Hepatocyte (in vitro differentiated cells): ENCODE results near the gene RNF135. TPM values are rescaled to one million over a fixed set of nuclear protein-coding genes. Genes with fewer than 3 reads are reported as not detected.
"Not testable (repeated sequence)": the region's sequence is repeated elsewhere in the genome, so short reads cannot be mapped to it uniquely, and the experiment has no call there.

ENCODE experiments used
- DNase-seq: peaks from one replicate; pipeline ENCODE4 v3.0.0-alpha.2; 2016; ENCODE audit warnings: low spot score
- H2AFZ ChIP-seq: fragments of 200-600 bp; sonication (generic); 2 replicates; pipeline ENCODE4 v1.6.0; 2016; ENCODE audit warnings: antibody characterized with exemption, mild to moderate bottlenecking
- H3K27ac ChIP-seq: fragments of 200-600 bp; sonication (generic); 2 replicates; pipeline ENCODE4 v1.5.1; 2016; ENCODE audit warnings: mild to moderate bottlenecking
- H3K27me3 ChIP-seq: fragments of 200-600 bp; sonication (generic); 2 replicates; pipeline ENCODE4 v1.6.1; 2016
- H3K36me3 ChIP-seq: fragments of 200-600 bp; sonication (generic); replicated peaks from 2 replicates; pipeline ENCODE4 v1.5.1; 2016; ENCODE audit warnings: low read depth; ENCODE audit not compliant: insufficient read depth
- H3K4me1 ChIP-seq: fragments of 200-600 bp; sonication (generic); 2 replicates; pipeline ENCODE4 v1.5.1; 2016; ENCODE audit warnings: mild to moderate bottlenecking, moderate library complexity; ENCODE audit not compliant: insufficient read depth
- H3K4me2 ChIP-seq: fragments of 200-600 bp; sonication (generic); 2 replicates; pipeline ENCODE4 v1.6.0; 2016
- H3K4me3 ChIP-seq: fragments of 200-600 bp; sonication (generic); 2 replicates; pipeline ENCODE4 v1.5.1; 2016; ENCODE audit warnings: mild to moderate bottlenecking
- H3K79me2 ChIP-seq: fragments of 200-600 bp; sonication (generic); 2 replicates; pipeline ENCODE4 v1.6.0; 2017; ENCODE audit warnings: mild to moderate bottlenecking
- H3K9me2 ChIP-seq: fragments of 200-600 bp; sonication (generic); replicated peaks from 2 replicates; pipeline ENCODE4 v1.6.0; 2017; ENCODE audit warnings: mild to moderate bottlenecking; ENCODE audit not compliant: insufficient read depth
- H3K9me3 ChIP-seq: fragments of 200-600 bp; sonication (generic); 2 replicates; pipeline ENCODE4 v1.5.1; 2016; ENCODE audit warnings: low read depth, mild to moderate bottlenecking
- H4K20me1 ChIP-seq: fragments of 200-600 bp; sonication (generic); 2 replicates; pipeline ENCODE4 v1.6.0; 2016; ENCODE audit warnings: mild to moderate bottlenecking; ENCODE audit not compliant: insufficient read depth, poor library complexity, severe bottlenecking
- EZH2 ChIP-seq: fragments of 200-600 bp; sonication (generic); IDR thresholded peaks from 2 replicates; pipeline ENCODE4 v1.6.1; 2016; ENCODE audit warnings: antibody characterized with exemption, mild to moderate bottlenecking, borderline replicate concordance
- EZH2phosphoT487 ChIP-seq: fragments of 200-600 bp; sonication (generic); IDR thresholded peaks from one replicate; pipeline ENCODE4 v1.6.1; 2018; ENCODE audit warnings: antibody characterized with exemption, mild to moderate bottlenecking, low read depth, moderate library complexity; ENCODE audit not compliant: unreplicated experiment, severe bottlenecking
- WGBS: methylation state at CpG from one replicate; pipeline ENCODE4 v1.1.6; 2016; ENCODE audit warnings: low lambda C conversion rate; ENCODE audit errors: missing lambda C conversion rate; 5-methylcytosine and 5-hydroxymethylcytosine counted together
- polyA plus RNA-seq: library from polyadenylated mRNA; unstranded; fragments of >200 nt; fragmentation: Nextera tagmentation; extraction: Ambion mirVana; gene quantifications from 2 replicates; pipeline ENCODE4 v1.2.1, GENCODE V29; 2016
- total RNA-seq: library from RNA; depleted of rRNA; stranded (reverse); fragments of >200 nt; gene quantifications from 2 replicates; pipeline ENCODE4 v1.2.3, GENCODE V29; 2014
- TF ChIP-seq, protein P1 (sequence below): fragments of 200-600 bp; sonication (generic); IDR thresholded peaks from 2 replicates; pipeline ENCODE4 v1.5.1; 2016; ENCODE audit warnings: antibody characterized with exemption, mild to moderate bottlenecking; ENCODE audit not compliant: poor library complexity

Gene RNF135
- total and polyA plus RNA-seq, 2 experiments from 2014 or later: 8.9 to 16.7 TPM

DNA sequence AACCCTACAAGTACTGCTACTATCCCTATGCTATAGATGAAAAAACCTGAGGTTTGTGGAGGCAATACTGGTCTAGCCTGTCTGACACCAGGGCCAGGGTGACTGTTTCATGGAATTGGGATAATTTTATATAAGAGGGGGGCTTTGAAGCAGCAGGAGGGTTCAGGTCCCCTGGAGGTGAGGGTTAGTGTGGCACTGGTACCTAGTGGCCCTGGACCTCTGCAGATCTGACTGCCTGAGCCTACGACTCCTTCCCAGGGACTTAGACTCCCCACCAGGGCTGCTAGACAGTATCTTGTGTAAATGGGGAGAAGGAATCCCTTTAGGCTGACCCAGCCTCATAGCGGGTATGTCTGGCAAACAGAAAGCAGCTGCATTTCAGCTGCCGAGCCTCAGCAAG lies 42.3 kb upstream of the RNF135 start:
- peaks cover 11% of the 10 kb centered on the region for H3K27me3 ChIP-seq
- TF ChIP-seq EZH2: no peak
- no peak for DNase-seq
- no peaks in the 10 kb centered on the region for H3K79me2 ChIP-seq
- H3K4me2 ChIP-seq: no peak overlapping the region
- WGBS: 71% methylated on average over 3 of the region's 3 CpGs
- H3K4me1 ChIP-seq: no peaks in the 10 kb centered on the region
- no peaks in the 10 kb centered on the region for H3K36me3 ChIP-seq
- no peaks in the 10 kb centered on the region for H3K9me2 ChIP-seq
- no peaks in the 10 kb centered on the region for H3K9me3 ChIP-seq
- H3K27ac ChIP-seq: no peak overlapping the region
- H3K4me3 ChIP-seq: no peak overlapping the region
- H2AFZ ChIP-seq: no peak overlapping the region
- no peaks in the 10 kb centered on the region for H4K20me1 ChIP-seq

DNA sequence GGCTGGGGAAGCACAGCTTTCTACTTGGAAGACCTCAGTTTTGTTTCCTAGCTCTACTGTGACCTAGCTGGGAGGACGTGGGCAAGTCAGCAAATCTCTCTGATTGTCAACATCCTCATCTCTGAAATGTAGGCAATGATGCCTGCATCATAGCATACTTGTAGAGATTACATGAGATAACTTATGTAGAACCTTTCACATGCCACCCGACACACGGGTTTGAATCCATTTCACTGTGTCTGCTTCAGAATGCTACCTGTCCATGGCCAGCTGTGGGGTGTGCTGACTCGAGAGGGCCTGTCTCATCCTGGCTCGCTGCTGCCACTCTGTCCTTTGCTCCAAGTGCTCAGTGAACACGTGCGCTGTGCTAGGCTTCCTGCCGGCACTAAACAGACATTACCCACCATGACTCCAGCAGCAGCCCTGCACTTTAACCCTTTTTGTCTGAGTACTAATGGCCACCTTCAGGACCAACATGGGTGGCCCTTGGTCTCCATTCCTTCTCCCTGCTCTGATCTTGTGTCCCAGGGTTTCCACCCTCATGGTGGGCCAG lies 41.7 kb upstream of the RNF135 start:
- H3K4me3 ChIP-seq: no peak overlapping the region
- no peak overlapping the region for H2AFZ ChIP-seq
- no peak for DNase-seq
- H3K4me2 ChIP-seq: no peak overlapping the region
- no peaks in the 10 kb centered on the region for H3K36me3 ChIP-seq
- H3K4me1 ChIP-seq: no peaks in the 10 kb centered on the region
- H3K9me3 ChIP-seq: no peaks in the 10 kb centered on the region
- no peaks in the 10 kb centered on the region for H3K79me2 ChIP-seq
- TF ChIP-seq EZH2 (no peak), EZH2phosphoT487 (no peak)
- TF ChIP-seq, protein P1, sequence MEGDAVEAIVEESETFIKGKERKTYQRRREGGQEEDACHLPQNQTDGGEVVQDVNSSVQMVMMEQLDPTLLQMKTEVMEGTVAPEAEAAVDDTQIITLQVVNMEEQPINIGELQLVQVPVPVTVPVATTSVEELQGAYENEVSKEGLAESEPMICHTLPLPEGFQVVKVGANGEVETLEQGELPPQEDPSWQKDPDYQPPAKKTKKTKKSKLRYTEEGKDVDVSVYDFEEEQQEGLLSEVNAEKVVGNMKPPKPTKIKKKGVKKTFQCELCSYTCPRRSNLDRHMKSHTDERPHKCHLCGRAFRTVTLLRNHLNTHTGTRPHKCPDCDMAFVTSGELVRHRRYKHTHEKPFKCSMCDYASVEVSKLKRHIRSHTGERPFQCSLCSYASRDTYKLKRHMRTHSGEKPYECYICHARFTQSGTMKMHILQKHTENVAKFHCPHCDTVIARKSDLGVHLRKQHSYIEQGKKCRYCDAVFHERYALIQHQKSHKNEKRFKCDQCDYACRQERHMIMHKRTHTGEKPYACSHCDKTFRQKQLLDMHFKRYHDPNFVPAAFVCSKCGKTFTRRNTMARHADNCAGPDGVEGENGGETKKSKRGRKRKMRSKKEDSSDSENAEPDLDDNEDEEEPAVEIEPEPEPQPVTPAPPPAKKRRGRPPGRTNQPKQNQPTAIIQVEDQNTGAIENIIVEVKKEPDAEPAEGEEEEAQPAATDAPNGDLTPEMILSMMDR: no peak
- peaks cover 6% of the 10 kb centered on the region for H3K27me3 ChIP-seq
- WGBS: 57% methylated on average over 8 of the region's 8 CpGs
- H3K27ac ChIP-seq: no peak overlapping the region
- no peaks in the 10 kb centered on the region for H4K20me1 ChIP-seq
- no peaks in the 10 kb centered on the region for H3K9me2 ChIP-seq

DNA sequence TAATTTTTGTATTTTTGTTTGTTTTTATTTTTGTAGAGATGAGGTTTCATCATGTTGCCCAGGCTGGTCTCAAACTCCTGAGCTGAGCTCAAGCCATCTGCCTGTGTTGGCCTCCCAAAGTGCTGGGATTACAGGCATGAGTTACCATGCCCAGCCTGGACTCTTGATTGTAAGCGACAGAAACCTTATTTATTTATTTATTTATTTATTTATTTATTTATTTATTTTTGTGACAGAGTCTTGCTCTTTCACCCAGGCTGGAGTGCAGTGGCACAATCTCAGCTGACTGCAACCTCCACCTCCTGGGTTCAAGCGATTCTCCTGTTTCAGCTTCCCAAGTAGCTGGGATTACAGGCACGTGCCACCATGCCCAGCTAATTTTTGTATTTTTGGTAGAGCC lies 41.0 kb upstream of the RNF135 start:
- H2AFZ ChIP-seq, H3K27ac ChIP-seq, H3K4me2 ChIP-seq, H3K4me1 ChIP-seq, H4K20me1 ChIP-seq, H3K36me3 ChIP-seq, DNase-seq, H3K27me3 ChIP-seq, H3K4me3 ChIP-seq, H3K9me2 ChIP-seq, H3K79me2 ChIP-seq, H3K9me3 ChIP-seq: not testable (repeated sequence)
- 94% methylated on average over 3 of the region's 3 CpGs for WGBS

DNA sequence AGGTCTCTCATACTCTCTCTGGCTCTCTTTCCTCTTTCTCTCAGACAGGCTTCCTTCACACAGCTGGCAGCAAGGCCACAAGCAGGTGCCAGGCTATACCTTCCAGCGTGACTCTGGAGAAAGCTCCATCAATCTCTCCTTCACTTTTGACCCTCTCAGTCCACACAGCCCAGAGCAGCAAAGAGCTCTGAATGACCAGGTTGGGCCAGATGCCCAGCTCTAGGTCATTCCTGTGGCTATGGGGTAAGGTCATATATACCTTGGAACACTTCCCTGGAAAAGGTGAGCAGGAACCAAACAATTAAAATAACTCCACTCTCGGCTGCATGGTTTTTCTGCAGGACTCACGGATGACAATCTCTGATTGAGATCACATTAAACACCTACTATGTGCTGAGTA lies 40.3 kb upstream of the RNF135 start:
- Histone ChIP-seq H3K27me3 (no peaks in the 10 kb centered on the region), H3K4me1 (no peaks in the 10 kb centered on the region), H3K27ac (no peak overlapping the region), H3K4me3 (no peak overlapping the region), H3K4me2 (no peak overlapping the region), H4K20me1 (no peaks in the 10 kb centered on the region), H2AFZ (no peak overlapping the region), H3K9me2 (no peaks in the 10 kb centered on the region), H3K9me3 (no peaks in the 10 kb centered on the region), H3K36me3 (no peaks in the 10 kb centered on the region), H3K79me2 (no peaks in the 10 kb centered on the region)
- no peak for DNase-seq
- 89% methylated on average over 3 of the region's 3 CpGs for WGBS
- no peak for TF ChIP-seq EZH2
- no peak for TF ChIP-seq EZH2phosphoT487
- TF ChIP-seq, protein P1: no peak

DNA sequence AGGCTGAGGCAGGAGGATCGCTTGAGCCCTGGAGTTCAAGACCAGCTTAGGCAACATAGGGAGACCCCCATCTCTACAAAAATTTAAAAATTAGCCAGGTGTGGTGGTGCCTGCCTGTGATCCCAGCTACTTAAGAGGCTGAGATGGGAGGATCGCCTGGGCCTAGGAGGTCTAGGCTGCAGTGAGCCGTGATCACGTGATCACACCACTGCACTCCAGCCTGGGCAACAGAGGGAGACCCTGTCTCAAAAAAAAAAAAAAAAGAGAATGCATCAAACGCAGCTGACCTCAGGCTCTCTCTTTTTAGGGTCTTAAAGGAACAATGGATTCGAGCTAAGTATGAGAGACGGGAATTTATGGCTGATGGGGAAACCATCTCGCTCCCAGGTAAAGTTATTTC lies 39.3 kb upstream of the RNF135 start:
- H3K36me3 ChIP-seq, H3K9me2 ChIP-seq, H2AFZ ChIP-seq, H3K27me3 ChIP-seq, H3K4me1 ChIP-seq, H3K9me3 ChIP-seq, H3K79me2 ChIP-seq, DNase-seq, H4K20me1 ChIP-seq, H3K4me2 ChIP-seq, H3K4me3 ChIP-seq, H3K27ac ChIP-seq: not testable (repeated sequence)
- WGBS: 91% methylated on average over 8 of the region's 8 CpGs
